ENCODE results near the gene RAB15.

Gene RAB15

DNA sequence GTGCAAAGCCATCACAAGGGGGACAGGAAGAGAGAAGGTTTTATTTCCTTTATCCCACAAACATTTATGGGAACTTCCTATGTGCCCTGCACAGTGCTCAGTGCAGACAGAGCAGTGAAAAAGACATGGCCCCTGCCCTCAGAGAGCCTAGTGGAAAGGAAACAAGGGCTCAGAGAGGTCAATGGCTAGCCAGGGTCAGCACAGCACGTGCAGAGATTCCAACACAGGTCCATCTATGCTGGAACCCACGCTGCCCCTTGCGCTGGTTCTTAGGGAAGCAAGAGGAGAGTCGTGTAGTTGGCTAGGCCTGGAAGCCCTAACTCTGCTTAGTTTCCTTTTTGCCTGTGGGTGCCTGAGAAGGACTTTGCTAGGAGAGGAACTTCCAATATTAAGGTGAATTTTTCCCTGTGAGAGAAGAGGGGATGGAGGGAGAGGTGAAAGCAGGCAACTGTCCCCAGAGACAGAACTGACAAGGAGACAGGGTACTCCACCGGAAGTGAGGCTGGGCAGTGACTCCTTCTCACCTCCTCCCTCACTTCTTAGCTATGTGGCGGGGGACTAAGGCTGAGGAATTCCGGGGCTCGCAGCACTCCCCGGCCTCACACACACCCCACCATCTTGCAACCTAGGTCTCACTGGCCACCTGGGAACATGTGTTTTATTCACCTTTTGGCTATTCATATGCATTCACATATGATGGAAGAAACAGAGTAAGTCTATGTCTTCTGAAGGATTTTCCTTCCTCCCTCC is 17.5 kb downstream of the RAB15 start:
- Histone ChIP-seq H3K4me3 (ENCODE audit: low read depth, low read length) (no peak overlapping the region), H3K36me3 (ENCODE audit: control insufficient read depth, insufficient read depth, low read length) (no peaks in the 10 kb centered on the region), H2AFZ (no peak overlapping the region), H3K4me1 (peaks cover 60% of the 10 kb centered on the region), H3K4me2 (ENCODE audit: low read length) (no peak overlapping the region), H3K27ac (peak overlapping the region; percentile 90), H3K79me2 (peaks cover 7% of the 10 kb centered on the region), H3K9ac (no peak overlapping the region), H3K27me3 (ENCODE audit: control insufficient read depth, insufficient read depth, low read length) (no peaks in the 10 kb centered on the region), H3K9me3 (ENCODE audit: control insufficient read depth, low read length) (no peaks in the 10 kb centered on the region)
- TF ChIP-seq, protein P1, sequence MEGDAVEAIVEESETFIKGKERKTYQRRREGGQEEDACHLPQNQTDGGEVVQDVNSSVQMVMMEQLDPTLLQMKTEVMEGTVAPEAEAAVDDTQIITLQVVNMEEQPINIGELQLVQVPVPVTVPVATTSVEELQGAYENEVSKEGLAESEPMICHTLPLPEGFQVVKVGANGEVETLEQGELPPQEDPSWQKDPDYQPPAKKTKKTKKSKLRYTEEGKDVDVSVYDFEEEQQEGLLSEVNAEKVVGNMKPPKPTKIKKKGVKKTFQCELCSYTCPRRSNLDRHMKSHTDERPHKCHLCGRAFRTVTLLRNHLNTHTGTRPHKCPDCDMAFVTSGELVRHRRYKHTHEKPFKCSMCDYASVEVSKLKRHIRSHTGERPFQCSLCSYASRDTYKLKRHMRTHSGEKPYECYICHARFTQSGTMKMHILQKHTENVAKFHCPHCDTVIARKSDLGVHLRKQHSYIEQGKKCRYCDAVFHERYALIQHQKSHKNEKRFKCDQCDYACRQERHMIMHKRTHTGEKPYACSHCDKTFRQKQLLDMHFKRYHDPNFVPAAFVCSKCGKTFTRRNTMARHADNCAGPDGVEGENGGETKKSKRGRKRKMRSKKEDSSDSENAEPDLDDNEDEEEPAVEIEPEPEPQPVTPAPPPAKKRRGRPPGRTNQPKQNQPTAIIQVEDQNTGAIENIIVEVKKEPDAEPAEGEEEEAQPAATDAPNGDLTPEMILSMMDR (IDR thresholded peaks at IDR 0.05): no peak

GRCh38 chr14:64953661-64954060 is 18.5 kb downstream of the RAB15 start:
- Histone ChIP-seq H2AFZ (no peak overlapping the region), H3K4me1 (peaks cover 52% of the 10 kb centered on the region), H3K36me3 (ENCODE audit: control insufficient read depth, insufficient read depth, low read length) (no peaks in the 10 kb centered on the region), H3K27ac (peak overlapping the region; percentile 90), H3K9me3 (ENCODE audit: control insufficient read depth, low read length) (no peaks in the 10 kb centered on the region), H3K27me3 (ENCODE audit: control insufficient read depth, insufficient read depth, low read length) (no peaks in the 10 kb centered on the region), H3K79me2 (peaks cover 7% of the 10 kb centered on the region), H3K4me2 (ENCODE audit: low read length) (no peak overlapping the region), H3K9ac (no peak overlapping the region), H3K4me3 (ENCODE audit: low read depth, low read length) (no peak overlapping the region)
- TF ChIP-seq, protein P1 (IDR thresholded peaks at IDR 0.05): no peak

DNA sequence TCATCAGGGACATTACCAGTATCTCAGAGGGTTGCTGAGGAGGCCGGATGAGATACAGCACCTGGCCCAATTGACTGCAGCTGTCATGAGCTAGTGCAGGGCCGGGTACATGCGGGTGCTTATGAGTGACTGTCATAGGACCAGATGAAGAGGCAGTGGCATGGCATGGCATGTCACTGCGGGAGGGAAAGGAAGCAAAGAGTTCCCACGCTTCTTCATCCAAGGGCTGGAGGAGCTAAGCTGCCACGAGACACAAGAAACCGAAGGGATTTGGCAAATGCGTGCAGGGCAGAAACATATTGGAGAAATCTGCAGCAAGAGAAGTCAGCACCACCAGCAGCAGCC is 18.9 kb downstream of the RAB15 start:
- peaks cover 7% of the 10 kb centered on the region for H3K79me2 ChIP-seq
- H3K27ac ChIP-seq: peak overlapping the region; percentile 90

GRCh38 chr14:64952598-64953309 is 19.4 kb downstream of the RAB15 start:
- Histone ChIP-seq H3K4me3 (ENCODE audit: low read depth, low read length) (no peak overlapping the region), H3K4me1 (peaks cover 49% of the 10 kb centered on the region), H3K9ac (no peak overlapping the region), H2AFZ (peak overlapping the region; percentile 10), H3K27ac (peak overlapping the region; percentile 90), H3K4me2 (ENCODE audit: low read length) (peak overlapping the region; percentile 15), H3K27me3 (ENCODE audit: control insufficient read depth, insufficient read depth, low read length) (no peaks in the 10 kb centered on the region), H3K9me3 (ENCODE audit: control insufficient read depth, low read length) (no peaks in the 10 kb centered on the region), H3K79me2 (peaks cover 7% of the 10 kb centered on the region), H3K36me3 (ENCODE audit: control insufficient read depth, insufficient read depth, low read length) (no peaks in the 10 kb centered on the region)
- TF ChIP-seq, protein P1 (IDR thresholded peaks at IDR 0.05): peak; percentile 54

More for the DNA sequence above, 18.9 kb downstream of the RAB15 start:
- Histone ChIP-seq H3K4me1 (peaks cover 49% of the 10 kb centered on the region), H3K4me3 (ENCODE audit: low read depth, low read length) (no peak overlapping the region), H3K9ac (no peak overlapping the region), H3K4me2 (ENCODE audit: low read length) (peak overlapping the region; percentile 15), H3K9me3 (ENCODE audit: control insufficient read depth, low read length) (no peaks in the 10 kb centered on the region), H2AFZ (peak overlapping the region; percentile 10), H3K27me3 (ENCODE audit: control insufficient read depth, insufficient read depth, low read length) (no peaks in the 10 kb centered on the region), H3K36me3 (ENCODE audit: control insufficient read depth, insufficient read depth, low read length) (no peaks in the 10 kb centered on the region)
- TF ChIP-seq, protein P1 (IDR thresholded peaks at IDR 0.05): no peak

All from parathyroid adenoma (tissue), 2 donors.